PC-3 (cell line): ENCODE measurements around the gene XPR1. TPM values are rescaled to one million over a fixed set of nuclear protein-coding genes. Genes with fewer than 3 reads are reported as not detected.

Experiments used
- ATAC-seq: fragments of 200-7000 bp; cut with Tn5 transposase; 2 replicates; pipeline ENCODE4 v1.9.1; 2020; ENCODE audit warnings: mild to moderate bottlenecking, moderate library complexity
- BruUV-seq: library from RNA; stranded (reverse); fragments of 400-500 nt; replicated peaks from 2 replicates; lab custom pipeline; 2021; lab: Mats Ljungman, UMichigan
- CTCF ChIA-PET: fragments of 300-600 bp; sonication (Branson Sonifier 250); formaldehyde crosslinking; loops from one replicate; lab custom pipeline; 2022; ENCODE audit warnings: antibody characterized with exemption; lab: Charles Lee
- POLR2A ChIA-PET: fragments of 300-600 bp; sonication (Branson Sonifier 250); formaldehyde crosslinking; loops from one replicate; lab custom pipeline; 2022; ENCODE audit warnings: antibody characterized with exemption; ENCODE audit not compliant: unreplicated experiment; lab: Charles Lee
- DNase-seq: peaks from one replicate; pipeline ENCODE4 v3.0.0-alpha.2; 2015
- H2AFZ ChIP-seq: fragments of 300-600 bp; sonication (generic); 2 replicates; pipeline ENCODE4 v1.6.0; 2016; ENCODE audit warnings: antibody characterized with exemption, low read length
- H3F3A ChIP-seq: fragments of 300-600 bp; sonication (generic); one replicate; pipeline ENCODE4 v1.6.0; 2017; ENCODE audit warnings: antibody characterized with exemption, low read length, control low read depth, mild to moderate bottlenecking; ENCODE audit not compliant: unreplicated experiment
- H3K27ac ChIP-seq: fragments of 300-600 bp; sonication (generic); 2 replicates; pipeline ENCODE4 v1.5.1; 2016; ENCODE audit warnings: mild to moderate bottlenecking, low read length
- H3K27me3 ChIP-seq: fragments of 300-600 bp; sonication (generic); 2 replicates; pipeline ENCODE4 v1.6.1; 2016; ENCODE audit warnings: low read length, mixed read lengths
- H3K36me3 ChIP-seq: fragments of 300-600 bp; sonication (generic); 2 replicates; pipeline ENCODE4 v1.6.1; 2016; ENCODE audit warnings: low read depth, mixed run types, low read length, mixed read lengths
- H3K4me1 ChIP-seq: fragments of 300-600 bp; sonication (generic); 2 replicates; pipeline ENCODE4 v1.5.1; 2016; ENCODE audit warnings: low read length; ENCODE audit not compliant: insufficient read depth
- H3K4me2 ChIP-seq: fragments of 300-600 bp; sonication (generic); 2 replicates; pipeline ENCODE4 v1.6.0; 2016; ENCODE audit warnings: low read length
- H3K4me3 ChIP-seq: fragments of 300-600 bp; sonication (generic); 2 replicates; pipeline ENCODE4 v1.5.1; 2016; ENCODE audit warnings: mild to moderate bottlenecking, low read length, mixed read lengths
- H3K79me2 ChIP-seq: fragments of 300-600 bp; sonication (generic); 2 replicates; pipeline ENCODE4 v1.6.1; 2017; ENCODE audit warnings: low read length, mixed read lengths
- H3K9ac ChIP-seq: fragments of 300-600 bp; sonication (generic); 2 replicates; pipeline ENCODE4 v1.6.0; 2016; ENCODE audit warnings: mild to moderate bottlenecking, low read length
- H3K9me2 ChIP-seq: fragments of 300-600 bp; sonication (generic); replicated peaks from 2 replicates; pipeline ENCODE4 v1.6.1; 2016; ENCODE audit warnings: mixed run types, low read length, mixed read lengths
- H3K9me3 ChIP-seq: fragments of 300-600 bp; sonication (generic); 2 replicates; pipeline ENCODE4 v1.6.1; 2016; ENCODE audit warnings: low read length, mixed read lengths
- H4K20me1 ChIP-seq: fragments of 300-600 bp; sonication (generic); 2 replicates; pipeline ENCODE4 v1.6.1; 2016; ENCODE audit warnings: low read length, mixed read lengths
- EZH2 ChIP-seq: fragments of 300-600 bp; sonication (generic); IDR thresholded peaks from one replicate; pipeline ENCODE4 v1.6.1; 2017; ENCODE audit warnings: antibody characterized with exemption, mild to moderate bottlenecking, low read length; ENCODE audit not compliant: unreplicated experiment
- EZH2phosphoT487 ChIP-seq: fragments of 300-600 bp; sonication (generic); IDR thresholded peaks from 2 replicates; pipeline ENCODE4 v1.6.1; 2018; ENCODE audit warnings: mild to moderate bottlenecking, antibody characterized with exemption, low read length, borderline replicate concordance
- intact Hi-C: fragments of 100-400 bp; cut with micrococcal nuclease; formaldehyde crosslinking; loops from 2 replicates; pipeline ENCODE4 v1.9.0; 2023
- total RNA-seq: library from RNA; depleted of rRNA; stranded (reverse); fragments of >200 nt; gene quantifications from 2 replicates; pipeline ENCODE4 v1.2.3, GENCODE V29; 2014
- TF ChIP-seq, protein P1 (sequence below): fragments of 300-600 bp; sonication (generic); conservative IDR thresholded peaks from 2 replicates; pipeline ENCODE4 v1.5.1; 2017; ENCODE audit warnings: antibody characterized with exemption, low read depth, mild to moderate bottlenecking, low read length

XPR1 gene
- total RNA-seq, 1 experiment from 2014 or later, result 8.2 TPM

DNA sequence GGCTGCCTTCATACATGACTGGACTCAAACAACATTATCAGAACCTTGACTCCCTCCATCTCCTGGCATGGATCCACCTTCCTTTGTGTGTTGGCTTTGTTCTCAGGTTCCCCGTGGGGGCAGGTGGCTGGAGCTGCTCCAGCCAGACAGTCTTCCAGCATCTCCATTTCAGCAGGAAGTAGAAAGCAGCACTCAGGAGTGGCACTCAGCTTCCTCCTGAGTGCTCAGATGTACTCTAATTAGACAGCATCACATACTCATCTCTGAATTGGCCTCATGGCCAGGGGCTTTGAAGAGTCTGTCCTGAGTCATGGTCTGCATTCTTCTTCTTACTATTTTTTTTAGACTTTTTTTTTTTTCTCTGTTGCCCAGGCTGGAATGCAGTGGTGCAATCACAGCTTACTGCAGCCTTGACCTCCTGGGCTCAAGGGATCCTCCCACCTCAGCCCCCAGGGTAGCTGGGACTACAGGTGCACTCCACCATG, 45.1 kb upstream of the XPR1 start:
- no peaks in the 10 kb centered on the region for H3K36me3 ChIP-seq
- ATAC-seq (no peak), DNase-seq (peak; percentile 26)
- CTCF ChIA-PET, result no interaction called here
- H3K4me3 ChIP-seq, result no peak overlapping the region
- no peaks in the 10 kb centered on the region for H3K27me3 ChIP-seq
- H3K27ac ChIP-seq, result no peak overlapping the region
- no peaks in the 10 kb centered on the region for H3K79me2 ChIP-seq
- no peaks in the 10 kb centered on the region; the same call in 1 of the 2 replicates for H3K9me3 ChIP-seq
- H2AFZ ChIP-seq, result no peak overlapping the region
- no peaks in the 10 kb centered on the region for H3K4me1 ChIP-seq
- H3K9ac ChIP-seq, result no peak overlapping the region
- POLR2A ChIA-PET, result no interaction called here
- H3K9me2 ChIP-seq, result no peaks in the 10 kb centered on the region
- intact Hi-C loops, result no loop called here
- TF ChIP-seq EZH2, result no peak
- TF ChIP-seq, protein P1, sequence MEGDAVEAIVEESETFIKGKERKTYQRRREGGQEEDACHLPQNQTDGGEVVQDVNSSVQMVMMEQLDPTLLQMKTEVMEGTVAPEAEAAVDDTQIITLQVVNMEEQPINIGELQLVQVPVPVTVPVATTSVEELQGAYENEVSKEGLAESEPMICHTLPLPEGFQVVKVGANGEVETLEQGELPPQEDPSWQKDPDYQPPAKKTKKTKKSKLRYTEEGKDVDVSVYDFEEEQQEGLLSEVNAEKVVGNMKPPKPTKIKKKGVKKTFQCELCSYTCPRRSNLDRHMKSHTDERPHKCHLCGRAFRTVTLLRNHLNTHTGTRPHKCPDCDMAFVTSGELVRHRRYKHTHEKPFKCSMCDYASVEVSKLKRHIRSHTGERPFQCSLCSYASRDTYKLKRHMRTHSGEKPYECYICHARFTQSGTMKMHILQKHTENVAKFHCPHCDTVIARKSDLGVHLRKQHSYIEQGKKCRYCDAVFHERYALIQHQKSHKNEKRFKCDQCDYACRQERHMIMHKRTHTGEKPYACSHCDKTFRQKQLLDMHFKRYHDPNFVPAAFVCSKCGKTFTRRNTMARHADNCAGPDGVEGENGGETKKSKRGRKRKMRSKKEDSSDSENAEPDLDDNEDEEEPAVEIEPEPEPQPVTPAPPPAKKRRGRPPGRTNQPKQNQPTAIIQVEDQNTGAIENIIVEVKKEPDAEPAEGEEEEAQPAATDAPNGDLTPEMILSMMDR, result no peak
- TF ChIP-seq EZH2phosphoT487, result no peak
- no TSS peak for BruUV-seq
- no peaks in the 10 kb centered on the region for H3F3A ChIP-seq
- H3K4me2 ChIP-seq, result no peak overlapping the region
- no peaks in the 10 kb centered on the region for H4K20me1 ChIP-seq

DNA sequence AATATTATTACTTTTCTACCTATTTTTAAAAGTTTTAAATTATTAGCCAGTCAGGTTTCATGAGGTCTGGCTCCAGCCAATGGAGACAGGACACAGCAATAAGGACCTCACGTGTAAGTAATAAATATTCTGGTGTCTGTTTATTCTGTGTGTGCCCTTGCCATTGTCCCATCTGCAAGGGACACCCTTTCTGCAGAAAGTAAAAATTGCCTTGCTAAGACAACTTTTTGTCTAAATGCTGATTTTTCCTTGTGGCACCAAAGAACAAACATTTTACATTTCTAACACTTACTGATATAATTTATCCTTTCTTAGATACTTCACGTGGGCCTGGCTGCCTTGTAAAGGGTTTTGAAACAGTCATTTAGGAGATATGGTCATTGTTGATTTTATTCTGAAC, 43.7 kb upstream of the XPR1 start:
- intact Hi-C loops, result no loop called here
- ChIA-PET POLR2A (no interaction called here), CTCF (no interaction called here)
- Histone ChIP-seq H2AFZ (no peak overlapping the region), H3K27me3 (no peaks in the 10 kb centered on the region), H3K79me2 (no peaks in the 10 kb centered on the region), H3K4me2 (no peak overlapping the region), H3K9ac (no peak overlapping the region), H3K27ac (no peak overlapping the region), H3F3A (no peaks in the 10 kb centered on the region), H3K4me3 (no peak overlapping the region), H3K36me3 (no peaks in the 10 kb centered on the region), H3K4me1 (no peaks in the 10 kb centered on the region), H4K20me1 (no peaks in the 10 kb centered on the region), H3K9me3 (no peaks in the 10 kb centered on the region; the same call in 1 of the 2 replicates), H3K9me2 (no peaks in the 10 kb centered on the region)
- no peak for ATAC-seq
- BruUV-seq, result no TSS peak
- DNase-seq, result no peak
- no peak for TF ChIP-seq EZH2
- TF ChIP-seq, protein P1, result no peak
- no peak for TF ChIP-seq EZH2phosphoT487

DNA sequence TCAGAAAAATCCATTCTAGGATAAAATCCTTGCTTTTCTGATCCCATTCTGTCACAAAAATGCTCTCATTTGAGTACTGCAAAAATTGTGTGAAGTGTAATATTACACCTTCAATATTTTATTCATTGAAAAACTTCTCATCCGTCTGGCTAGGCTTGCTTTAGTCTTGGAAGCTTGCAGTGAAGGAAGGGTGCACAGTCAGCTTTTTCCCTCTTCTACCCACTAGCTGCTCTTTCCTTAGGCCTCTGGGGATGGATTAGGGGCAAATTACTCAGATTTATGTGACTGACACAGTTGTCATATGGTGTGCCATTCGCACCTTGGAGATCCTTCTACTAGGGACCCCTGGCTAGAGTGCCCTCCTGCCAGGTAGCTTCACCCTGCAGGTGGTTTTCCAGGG, 40.9 kb upstream of the XPR1 start:
- Histone ChIP-seq H3K79me2 (no peaks in the 10 kb centered on the region), H3K9ac (no peak overlapping the region), H3K27ac (no peak overlapping the region), H3K4me1 (no peaks in the 10 kb centered on the region), H3F3A (no peaks in the 10 kb centered on the region), H3K4me3 (no peak overlapping the region), H3K9me3 (no peaks in the 10 kb centered on the region; the same call in 1 of the 2 replicates), H3K36me3 (no peaks in the 10 kb centered on the region), H3K27me3 (no peaks in the 10 kb centered on the region), H2AFZ (no peak overlapping the region), H4K20me1 (no peaks in the 10 kb centered on the region), H3K9me2 (no peaks in the 10 kb centered on the region), H3K4me2 (no peak overlapping the region)
- intact Hi-C loops, result no loop called here
- POLR2A ChIA-PET, result no interaction called here
- TF ChIP-seq EZH2 (no peak), EZH2phosphoT487 (no peak)
- TF ChIP-seq, protein P1, result no peak
- CTCF ChIA-PET, result no interaction called here
- BruUV-seq, result no TSS peak
- DNase-seq (no peak), ATAC-seq (no peak)
